ENCODE measurements around the gene OLFM2.
"Not testable (repeated sequence)": the region's sequence is repeated elsewhere in the genome, so short reads cannot be mapped to it uniquely, and the experiment has no call there.

Gene OLFM2

GRCh38 chr19:9827289-9828238 lies 108.8 kb downstream of the OLFM2 start, which contains the start of gene UBL5:
Gene UBL5 (plus strand): TSS chr19:9827918. CDS start chr19:9828338, 420 bp downstream.
- peaks cover 20% of the 10 kb centered on the region for H3K36me3 Mint-ChIP-seq (ENCODE audit: low read depth)
- peaks cover 26% of the 10 kb centered on the region for H3K4me1 Mint-ChIP-seq (ENCODE audit: low read depth)
- peak within 1 kb of the TSS; percentile 100 for H3K4me3 Mint-ChIP-seq
- no peaks in the 10 kb centered on the region for H3K9me3 Mint-ChIP-seq
- peak within 1 kb of the TSS; percentile 99 for H3K27ac Mint-ChIP-seq
- no peaks in the 10 kb centered on the region for H3K27me3 Mint-ChIP-seq (ENCODE audit: low read depth)

- no peak overlapping the region for H3K4me3 Mint-ChIP-seq
- peaks cover 21% of the 10 kb centered on the region for H3K4me1 Mint-ChIP-seq (ENCODE audit: low read depth)
- no peaks in the 10 kb centered on the region for H3K27me3 Mint-ChIP-seq (ENCODE audit: low read depth)
- H3K9me3 Mint-ChIP-seq, result no peaks in the 10 kb centered on the region
- peaks cover 11% of the 10 kb centered on the region for H3K36me3 Mint-ChIP-seq (ENCODE audit: low read depth)
- H3K27ac Mint-ChIP-seq, result no peak overlapping the region
Observed at GRCh38 chr19:9823816-9824215, 112.5 kb downstream of the OLFM2 start.

- Mint-ChIP-seq H3K36me3 (ENCODE audit: low read depth) (peaks cover 11% of the 10 kb centered on the region), H3K27ac (peak overlapping the region; percentile 89), H3K4me1 (ENCODE audit: low read depth) (peaks cover 19% of the 10 kb centered on the region), H3K4me3 (peak overlapping the region; percentile 87)
- not testable (repeated sequence) for H3K27me3 Mint-ChIP-seq (ENCODE audit: low read depth); H3K9me3 Mint-ChIP-seq
Observed at GRCh38 chr19:9820034-9820433, 116.3 kb downstream of the OLFM2 start.

GRCh38 chr19:9819596-9819909 lies 116.8 kb downstream of the OLFM2 start:
- Mint-ChIP-seq H3K27me3 (ENCODE audit: low read depth) (no peaks in the 10 kb centered on the region), H3K36me3 (ENCODE audit: low read depth) (peaks cover 16% of the 10 kb centered on the region), H3K4me1 (ENCODE audit: low read depth) (peaks cover 19% of the 10 kb centered on the region), H3K4me3 (peak overlapping the region; percentile 87), H3K9me3 (peaks cover 8% of the 10 kb centered on the region), H3K27ac (peak overlapping the region; percentile 89)

- peak within 1 kb of the TSS; percentile 89 for H3K27ac Mint-ChIP-seq
- H3K36me3 Mint-ChIP-seq (ENCODE audit: low read depth), result peaks cover 17% of the 10 kb centered on the region
Observed at GRCh38 chr19:9818734-9819595, 117.3 kb downstream of the OLFM2 start, which contains the start of gene FBXL12. Gene FBXL12 (minus strand): TSS chr19:9819079. CDS start chr19:9818813, 266 bp downstream.

DNA sequence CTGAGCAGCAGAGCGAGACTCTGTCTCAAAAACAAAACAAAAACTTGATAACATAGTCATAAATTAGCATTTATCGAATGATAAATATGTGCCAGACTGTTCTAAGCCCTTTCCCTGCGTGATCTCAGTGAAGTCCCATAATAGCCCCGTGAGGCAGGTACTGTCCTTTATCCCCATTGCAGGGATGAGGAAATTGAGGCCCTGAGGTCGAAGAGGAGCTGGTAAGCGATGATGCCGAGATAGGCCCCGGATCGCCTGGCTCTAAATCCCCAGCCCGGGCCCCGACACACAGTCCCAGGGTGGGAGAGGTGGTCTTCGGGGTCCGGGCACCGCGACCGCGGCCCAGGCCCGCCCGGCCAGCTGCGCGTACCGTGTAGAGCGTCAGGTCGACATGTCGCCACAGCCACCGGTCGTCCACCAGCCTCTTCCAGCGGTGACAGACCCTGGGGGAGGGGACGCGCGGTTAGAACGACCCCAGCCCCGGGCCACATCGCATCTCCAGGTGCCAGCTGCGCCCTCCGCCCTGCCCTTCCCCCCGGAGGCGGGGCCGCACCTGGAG lies 118.1 kb downstream of the OLFM2 start:
- Mint-ChIP-seq H3K27me3 (ENCODE audit: low read depth) (no peaks in the 10 kb centered on the region), H3K4me1 (ENCODE audit: low read depth) (peaks cover 19% of the 10 kb centered on the region), H3K9me3 (peaks cover 8% of the 10 kb centered on the region), H3K27ac (peak overlapping the region; percentile 89), H3K4me3 (peak overlapping the region; percentile 87), H3K36me3 (ENCODE audit: low read depth) (peaks cover 19% of the 10 kb centered on the region)

More at GRCh38 chr19:9818734-9819595, 117.3 kb downstream of the OLFM2 start, which contains the start of gene FBXL12:
- Mint-ChIP-seq H3K4me1 (ENCODE audit: low read depth) (peaks cover 19% of the 10 kb centered on the region), H3K27me3 (ENCODE audit: low read depth) (no peaks in the 10 kb centered on the region), H3K9me3 (peaks cover 8% of the 10 kb centered on the region), H3K4me3 (peak within 1 kb of the TSS; percentile 87)

DNA sequence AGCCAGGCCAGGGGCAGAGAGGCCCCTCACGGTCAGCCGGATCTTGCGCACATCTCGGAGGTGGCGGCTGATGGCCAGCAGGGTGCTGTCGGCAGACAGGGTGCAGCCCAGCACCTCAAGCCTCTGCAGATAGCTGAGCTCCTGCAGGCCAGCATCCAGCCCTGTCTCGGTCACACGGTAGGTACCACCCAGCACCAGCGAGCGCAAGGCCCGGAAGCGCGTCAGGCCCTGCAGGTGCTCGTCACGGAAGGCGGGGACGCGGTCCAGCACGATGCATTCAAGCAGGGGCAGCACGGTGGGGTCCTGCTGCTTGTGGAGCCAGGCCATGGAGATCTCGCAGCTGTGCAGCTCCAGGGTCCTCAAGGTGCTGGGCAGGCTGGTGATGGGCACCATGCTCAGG lies 125.2 kb downstream of the OLFM2 start:
- Mint-ChIP-seq H3K27me3 (ENCODE audit: low read depth) (no peaks in the 10 kb centered on the region), H3K27ac (no peak overlapping the region), H3K4me1 (ENCODE audit: low read depth) (peaks cover 6% of the 10 kb centered on the region), H3K36me3 (ENCODE audit: low read depth) (peaks cover 32% of the 10 kb centered on the region), H3K4me3 (no peak overlapping the region), H3K9me3 (peaks cover under 1% of the 10 kb centered on the region)

DNA sequence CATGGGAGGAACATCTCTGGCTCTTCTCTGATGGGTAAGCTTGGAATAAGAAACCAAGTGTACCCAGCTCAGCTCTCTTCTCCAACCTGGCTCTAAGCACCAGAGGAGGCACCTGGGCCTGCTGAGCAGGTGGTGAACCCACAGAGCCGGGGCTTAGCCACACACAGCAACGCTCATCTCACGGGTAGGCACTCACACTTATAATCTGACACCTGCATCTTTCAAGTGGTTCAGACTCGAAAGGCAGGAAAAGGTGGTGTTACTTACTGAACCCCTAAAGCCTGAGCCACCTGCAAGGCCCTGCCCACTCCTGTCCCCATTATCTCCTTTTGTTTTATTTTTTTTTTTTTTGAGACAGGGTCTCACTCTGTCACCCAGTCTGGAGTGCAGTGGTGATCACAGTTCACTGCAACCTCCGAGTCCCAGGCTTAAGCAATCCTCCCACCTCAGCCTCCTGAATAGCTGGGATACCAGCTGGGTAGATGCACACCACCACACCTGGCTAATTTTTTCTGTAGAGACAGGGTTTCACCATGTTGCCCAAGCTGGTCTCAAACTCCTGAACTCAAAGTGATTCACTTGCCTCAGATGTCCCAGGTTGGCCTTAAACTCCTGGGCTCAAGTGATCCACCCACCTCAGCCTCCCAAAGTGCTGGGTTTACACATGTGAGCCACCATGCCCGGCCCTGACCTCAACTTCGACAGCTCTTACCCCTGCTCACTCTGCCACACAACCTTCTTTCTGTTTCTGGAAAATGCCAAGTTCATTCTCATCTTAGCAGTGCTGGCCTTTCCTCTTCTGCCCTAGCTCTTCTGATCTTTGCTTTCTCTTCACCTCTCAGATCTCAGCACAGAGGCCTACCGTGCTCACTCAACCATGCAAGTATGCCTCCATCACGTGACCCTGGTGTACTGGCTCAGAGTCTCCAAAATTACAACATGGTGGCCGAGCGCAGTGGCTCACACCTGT lies 127.2 kb downstream of the OLFM2 start:
- H3K4me3 Mint-ChIP-seq, result peak overlapping the region; percentile 12
- H3K36me3 Mint-ChIP-seq (ENCODE audit: low read depth), result peaks cover 22% of the 10 kb centered on the region
- H3K4me1 Mint-ChIP-seq (ENCODE audit: low read depth), result peaks cover 6% of the 10 kb centered on the region
- no peaks in the 10 kb centered on the region for H3K9me3 Mint-ChIP-seq
- no peaks in the 10 kb centered on the region for H3K27me3 Mint-ChIP-seq (ENCODE audit: low read depth)
- peak overlapping the region; percentile 62 for H3K27ac Mint-ChIP-seq

DNA sequence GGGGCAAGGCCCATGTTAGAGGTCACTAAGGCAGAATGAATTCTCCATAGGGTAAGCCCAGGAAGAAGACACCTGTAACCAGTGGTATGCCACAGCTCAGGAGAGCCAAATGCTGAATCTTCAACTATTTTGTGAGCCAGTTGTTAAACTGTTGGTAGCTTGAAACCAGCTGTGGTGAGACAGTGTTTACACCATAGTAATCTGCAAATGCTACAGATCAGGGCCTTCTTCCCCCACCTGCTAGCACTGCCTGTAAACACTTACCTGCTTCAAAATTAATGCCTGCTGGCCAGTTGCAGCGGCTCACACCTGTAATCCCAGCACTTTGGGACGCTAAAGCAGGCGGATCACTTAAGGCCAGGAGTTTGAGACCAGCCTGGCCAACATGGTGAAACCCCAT lies 129.5 kb downstream of the OLFM2 start:
- Mint-ChIP-seq H3K27me3 (ENCODE audit: low read depth) (no peaks in the 10 kb centered on the region), H3K9me3 (no peaks in the 10 kb centered on the region), H3K4me3 (no peak overlapping the region), H3K27ac (no peak overlapping the region), H3K36me3 (ENCODE audit: low read depth) (peaks cover 25% of the 10 kb centered on the region), H3K4me1 (ENCODE audit: low read depth) (peaks cover 6% of the 10 kb centered on the region)

All from T-helper 1 cell treated with Interleukin-12 subunit alpha and Interleukin-12 subunit beta and Interleukin-4 antibody, amounts not matched to agents 30 μg/mL and 1 μg/mL, for 36 hours (primary cell).